Fibroblast of gingiva (primary cell): ENCODE data around the gene SIGLEC1.

ENCODE experiments used
- DNase-seq: peaks from one replicate; pipeline ENCODE4 v3.0.0-alpha.2; 2011; ENCODE audit warnings: low read depth

The SIGLEC1 gene

GRCh38 chr20:3701061-3701998, 11.1 kb downstream of the SIGLEC1 start:
- DNase-seq = no peak

GRCh38 chr20:3699037-3699436, 13.4 kb downstream of the SIGLEC1 start:
- DNase-seq = no peak

DNA sequence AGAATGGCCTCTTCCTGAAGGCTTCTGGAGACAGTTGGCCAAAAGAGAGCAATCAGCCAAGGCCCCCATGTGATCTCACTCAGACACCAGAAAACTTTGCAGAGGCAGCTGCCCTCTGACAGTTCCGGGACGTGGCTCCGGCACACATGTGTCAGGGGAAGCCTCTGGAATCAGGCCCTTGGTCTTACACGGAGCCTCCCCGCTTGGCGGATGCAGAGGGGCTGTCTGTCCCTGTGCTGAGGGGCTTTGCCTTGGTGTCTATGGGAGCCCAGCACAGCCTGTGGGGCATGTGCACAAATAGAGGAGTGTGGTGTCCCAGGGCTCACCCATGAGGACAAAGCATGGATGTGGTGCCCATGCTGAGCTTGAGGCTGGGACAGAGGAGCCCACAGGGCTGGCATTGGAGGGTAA, 13.8 kb downstream of the SIGLEC1 start:
- no peak for DNase-seq

GRCh38 chr20:3697588-3698305, 14.7 kb downstream of the SIGLEC1 start:
- no peak for DNase-seq

DNA sequence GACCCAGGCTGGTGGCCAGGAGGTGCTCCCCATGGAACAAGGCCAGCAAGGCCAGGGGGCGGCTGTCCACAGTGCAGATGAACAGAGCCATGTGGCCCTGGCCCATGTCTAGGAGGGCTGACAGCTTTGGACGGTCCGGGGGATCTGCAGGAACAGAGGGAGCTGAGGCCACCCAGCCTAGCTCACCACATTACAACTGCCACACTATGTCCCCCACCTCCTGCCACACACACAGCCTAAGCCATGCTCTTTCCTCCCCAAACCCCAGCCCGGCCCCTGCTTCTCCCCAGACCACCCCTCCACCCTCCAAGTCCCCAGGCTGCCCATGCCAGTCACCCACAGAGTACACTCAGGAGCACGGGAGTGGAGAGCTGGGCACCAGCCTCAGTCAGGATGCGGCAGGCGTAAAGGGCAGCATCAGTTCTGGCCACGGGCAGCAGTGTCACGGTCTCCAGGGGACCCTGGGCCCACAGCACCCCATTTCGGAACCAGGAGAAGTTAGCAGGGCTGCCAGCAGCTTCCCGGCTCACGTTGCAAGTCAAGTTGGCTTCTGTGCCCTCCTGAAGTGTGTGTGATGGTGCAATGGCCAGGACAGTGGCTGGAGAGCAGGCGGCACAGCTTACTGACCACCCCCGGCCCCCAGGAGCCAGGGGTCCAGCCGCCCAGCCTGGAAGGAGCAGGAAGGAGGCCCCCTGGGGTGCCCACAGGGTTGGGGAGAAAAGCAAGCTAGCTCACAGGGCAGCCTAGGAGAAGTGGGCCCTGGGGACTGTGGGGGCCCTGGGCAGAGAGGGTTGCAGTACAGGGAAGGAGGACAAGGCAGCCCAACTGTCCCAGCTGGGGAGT, 15.4 kb downstream of the SIGLEC1 start:
- no peak for DNase-seq

GRCh38 chr20:3696200-3696599, 16.2 kb downstream of the SIGLEC1 start:
- no peak for DNase-seq

- DNase-seq = no peak
These were observed 17.5 kb downstream of the SIGLEC1 start for GRCh38 chr20:3694864-3695263.

DNA sequence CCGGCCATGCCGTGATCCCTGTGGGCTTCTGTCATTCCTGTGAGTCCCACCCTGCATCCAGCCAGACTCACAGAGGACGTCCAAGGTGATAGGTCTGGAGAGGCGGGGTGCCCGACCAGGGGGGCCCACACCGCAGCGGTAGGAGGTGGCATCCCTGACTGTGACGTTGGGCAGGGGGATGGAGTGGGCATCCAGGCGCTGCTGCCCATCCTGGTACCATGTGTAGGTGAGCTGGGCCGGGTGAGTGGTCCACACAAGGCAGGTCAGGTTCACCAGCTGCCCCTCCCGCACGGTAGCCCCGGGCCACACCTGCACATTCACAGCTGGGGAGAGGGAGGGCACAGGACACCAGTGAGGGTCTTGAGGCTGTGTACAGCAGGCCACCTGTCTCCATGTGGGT, 19.0 kb downstream of the SIGLEC1 start:
- DNase-seq = no peak

GRCh38 chr20:3692706-3693294, 19.6 kb downstream of the SIGLEC1 start:
- DNase-seq = no peak

DNA sequence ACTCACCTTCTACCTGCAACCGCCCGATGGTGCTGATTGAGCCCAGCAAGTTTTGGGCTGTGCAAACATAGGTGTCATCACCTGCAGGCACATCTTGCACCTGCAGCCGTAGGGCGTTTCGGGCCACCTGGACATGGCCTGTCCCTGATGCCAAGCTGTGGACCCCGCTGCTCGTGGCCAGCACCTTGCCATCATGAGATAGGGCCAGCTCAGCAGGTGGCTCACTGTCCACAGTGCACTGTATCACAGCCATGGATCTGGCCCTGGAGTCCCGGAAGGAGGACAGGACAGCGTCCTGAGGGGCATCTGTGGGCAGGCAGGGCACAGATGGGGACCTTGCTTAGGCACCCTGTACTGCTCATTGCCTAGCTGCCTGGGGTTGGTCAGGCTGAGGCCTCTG, 20.5 kb downstream of the SIGLEC1 start:
- DNase-seq = no peak

GRCh38 chr20:3691306-3691705, 21.1 kb downstream of the SIGLEC1 start:
- no peak for DNase-seq

GRCh38 chr20:3690413-3690812, 22.0 kb downstream of the SIGLEC1 start:
- no peak for DNase-seq

- DNase-seq = no peak
These were observed 22.4 kb downstream of the SIGLEC1 start for GRCh38 chr20:3689978-3690377.

- DNase-seq = peak; percentile 73
These were observed 24.7 kb downstream of the SIGLEC1 start for GRCh38 chr20:3687655-3688054.

DNA sequence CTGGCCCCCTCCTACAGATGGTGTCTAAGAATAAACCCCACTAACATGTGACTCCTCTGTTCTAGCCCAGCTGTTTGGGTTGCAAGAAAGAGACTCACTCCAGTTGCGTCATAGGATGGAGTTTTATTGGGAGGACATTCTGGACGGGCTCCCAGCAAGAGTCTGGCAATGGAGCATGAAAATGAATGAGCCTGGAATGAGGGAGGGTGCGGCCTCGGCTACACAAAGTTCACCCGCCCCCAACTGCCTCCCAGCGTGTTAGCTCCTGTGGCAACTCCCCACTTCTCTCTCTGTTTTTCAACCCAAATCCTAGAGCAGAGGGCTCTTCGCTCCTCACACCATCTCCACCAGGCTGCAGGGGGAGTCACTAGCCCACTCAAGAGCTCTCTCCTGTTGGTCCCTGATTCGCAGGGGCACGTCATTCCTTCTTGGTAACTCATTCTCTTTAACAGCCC, 25.5 kb downstream of the SIGLEC1 start:
- peak; percentile 93 for DNase-seq

DNA sequence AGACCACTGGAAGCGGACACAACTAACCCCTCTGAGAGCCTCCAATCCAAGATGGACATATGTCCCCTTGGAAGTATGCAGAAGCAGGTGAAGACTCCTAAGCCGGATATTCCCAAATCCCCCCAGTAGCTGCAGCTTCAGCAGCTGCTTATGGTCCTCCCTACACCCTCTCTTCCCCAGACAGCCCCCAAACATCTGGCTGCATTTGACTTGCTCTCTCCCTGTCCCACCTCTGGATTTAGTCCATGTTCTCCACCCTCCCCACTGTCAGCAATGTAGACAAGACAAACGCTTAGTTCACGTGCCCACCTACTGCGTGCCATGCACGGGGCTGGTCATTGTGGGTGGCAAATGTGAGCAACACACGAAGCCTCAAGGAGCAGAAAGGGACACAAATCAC, 26.0 kb downstream of the SIGLEC1 start:
- no peak for DNase-seq

DNA sequence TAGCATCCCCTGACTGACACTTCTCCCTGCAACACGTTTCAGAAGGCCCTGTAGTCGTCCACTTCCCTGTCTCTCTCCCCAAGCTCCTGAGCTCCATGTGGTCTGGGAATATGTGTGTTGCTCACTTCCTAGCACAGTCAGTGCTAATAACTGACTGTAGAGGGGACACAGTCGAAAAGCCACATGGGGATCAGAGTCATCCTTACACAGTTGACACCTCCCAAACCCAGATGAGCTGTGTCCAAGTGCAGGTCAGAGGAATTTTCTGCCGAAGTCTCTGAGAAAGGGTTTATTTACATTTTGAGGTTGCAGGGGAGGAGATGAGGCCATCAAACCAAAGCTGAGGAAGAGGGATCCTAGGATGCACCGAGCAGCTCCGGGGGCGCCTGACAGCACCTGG, 27.1 kb downstream of the SIGLEC1 start:
- no peak for DNase-seq

DNA sequence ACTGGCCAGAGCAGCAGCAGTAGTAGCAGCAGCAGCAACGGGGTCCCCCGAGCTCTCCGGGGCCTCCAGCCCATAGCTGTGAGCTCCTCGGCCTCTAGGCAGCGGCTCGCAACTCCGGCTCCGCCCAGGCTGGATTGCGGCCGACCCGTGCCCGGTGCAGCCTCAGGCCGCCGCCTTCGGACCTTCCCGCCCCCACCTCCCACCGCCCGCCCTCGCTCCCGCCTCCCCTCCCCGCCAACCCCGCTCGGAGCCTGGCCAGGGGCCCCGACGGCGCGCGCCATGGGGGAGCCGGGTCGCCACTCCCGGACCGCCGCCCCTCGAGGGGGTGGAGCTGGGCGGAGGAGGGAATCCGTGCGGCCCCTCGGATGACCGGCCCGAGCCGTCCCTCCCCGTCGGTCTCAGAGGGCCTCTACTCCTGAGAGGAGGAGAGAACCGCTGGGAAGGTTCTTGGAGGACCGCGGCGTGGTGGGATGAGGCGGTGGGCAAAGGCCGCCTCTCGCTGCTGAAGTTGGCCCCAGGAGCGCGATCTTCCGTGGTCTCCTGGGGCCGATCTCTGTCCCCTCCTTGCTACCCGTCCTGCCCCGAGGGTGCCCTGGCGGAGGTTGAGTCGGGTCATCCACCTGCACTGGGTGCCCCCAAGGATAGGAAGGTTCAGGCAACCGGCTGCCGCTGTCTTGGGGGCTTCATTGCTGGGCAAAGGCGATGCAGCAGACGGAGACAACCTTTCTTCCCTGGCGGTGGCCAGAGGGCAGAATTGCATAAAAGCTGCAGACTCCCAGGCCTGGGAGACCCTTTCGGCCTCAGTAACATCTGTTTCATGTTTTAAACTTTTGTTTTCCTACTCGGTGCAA, 30.2 kb downstream of the SIGLEC1 start, which contains the start of gene ADAM33:
Gene ADAM33 (minus strand): TSS at position 80 of the 851 bp plus-strand sequence. CDS start 6 bp downstream, at position 74.
- peak; percentile 65 for DNase-seq

GRCh38 chr20:3681352-3681930, 31.0 kb downstream of the SIGLEC1 start:
- DNase-seq = no peak

- no peak for DNase-seq
These were observed 31.6 kb downstream of the SIGLEC1 start for GRCh38 chr20:3680701-3681351.
